H1 (cell line): Measurements from ENCODE around the gene SYTL5. TPM values are rescaled to one million over a fixed set of nuclear protein-coding genes. Genes with fewer than 3 reads are reported as not detected.

Source experiments
- CTCF ChIA-PET: fragments of 300-600 bp; sonication (Branson Sonifier 250); formaldehyde crosslinking; loops from one replicate; lab custom pipeline; 2021; ENCODE audit not compliant: partially characterized antibody; lab: Charles Lee
- POLR2A ChIA-PET: fragments of 300-600 bp; sonication (Branson Sonifier 250); formaldehyde crosslinking; loops from one replicate; lab custom pipeline; 2021; ENCODE audit warnings: inconsistent platforms; ENCODE audit not compliant: partially characterized antibody; lab: Charles Lee
- DNase-seq, 2 experiments: peaks; one replicate each; pipeline versions ENCODE4 v3.0.0 to v3.0.0-alpha.2; 2010 to 2022; ENCODE audit warnings: low spot score in 2 of 2, low read depth in 1 of 2, mixed read lengths in 1 of 2
- FAIRE-seq: peaks from 2 replicates; lab custom pipeline; 2011; peaks lifted over from hg19 to GRCh38; lab: Jason Lieb, UNC
- H2AFZ ChIP-seq: 2 replicates; pipeline ENCODE4 v1.8.1; 2012; ENCODE audit warnings: low read length, inconsistent platforms
- H2AK5ac ChIP-seq: 2 replicates; pipeline ENCODE4 v1.6.1; 2013; ENCODE audit warnings: low read depth, low read length
- H2BK120ac ChIP-seq: replicated peaks from 2 replicates; pipeline ENCODE3; 2013; ENCODE audit warnings: low read depth, low read length, inconsistent platforms
- H2BK12ac ChIP-seq: 2 replicates; pipeline ENCODE4 v1.6.1; 2013; ENCODE audit warnings: low read depth, low read length
- H2BK15ac ChIP-seq: 2 replicates; pipeline ENCODE4 v1.6.1; 2013; ENCODE audit warnings: low read length
- H2BK20ac ChIP-seq: 2 replicates; pipeline ENCODE4 v1.6.1; 2013; ENCODE audit warnings: low read length
- H2BK5ac ChIP-seq: 2 replicates; pipeline ENCODE4 v1.6.1; 2013; ENCODE audit warnings: low read depth, low read length
- H3K14ac ChIP-seq: 2 replicates; pipeline ENCODE4 v1.6.1; 2013; ENCODE audit warnings: inconsistent platforms; ENCODE audit not compliant: insufficient read length
- H3K18ac ChIP-seq: 2 replicates; pipeline ENCODE4 v1.6.1; 2013; ENCODE audit warnings: low read length; ENCODE audit errors: extremely low read depth
- H3K23ac ChIP-seq: 2 replicates; pipeline ENCODE4 v1.6.1; 2013; ENCODE audit warnings: inconsistent platforms; ENCODE audit not compliant: insufficient read length
- H3K23me2 ChIP-seq: 2 replicates; pipeline ENCODE4 v1.6.1; 2013; ENCODE audit warnings: low read depth, low read length
- H3K27ac ChIP-seq: 2 replicates; pipeline ENCODE4 v1.6.1; 2011; ENCODE audit warnings: low read depth, low read length, inconsistent platforms
- H3K27me3 ChIP-seq, 4 experiments: replicated peaks in 1 of 4; 1 replicate in 1 of 4; 2 replicates in 3 of 4; pipeline versions ENCODE4 v1.6.1 to v1.8.1; 2011 to 2013; ENCODE audit warnings: low read length in 3 of 4, mild to moderate bottlenecking in 3 of 4, inconsistent platforms in 2 of 4, mixed read lengths in 2 of 4, moderate library complexity in 1 of 4; ENCODE audit not compliant: control insufficient read depth in 3 of 4, insufficient read depth in 3 of 4; ENCODE audit errors: extremely low read depth in 1 of 4
- H3K36me3 ChIP-seq, 4 experiments: 2 replicates each; pipeline versions ENCODE4 v1.6.1 to v1.8.1; 2011 to 2013; ENCODE audit warnings: mild to moderate bottlenecking in 4 of 4, low read length in 3 of 4, moderate library complexity in 2 of 4, control low read depth in 1 of 4, inconsistent platforms in 1 of 4; ENCODE audit not compliant: insufficient read depth in 4 of 4, control insufficient read depth in 2 of 4
- H3K4ac ChIP-seq: replicated peaks from 2 replicates; pipeline ENCODE3; 2013; ENCODE audit warnings: low read length, low read depth, mixed read lengths, inconsistent platforms; ENCODE audit not compliant: insufficient read length
- H3K4me1 ChIP-seq, 4 experiments: replicated peaks in 1 of 4; 1 replicate in 1 of 4; 2 replicates in 3 of 4; pipeline versions ENCODE4 v1.6.1 to v1.8.1; 2011 to 2013; ENCODE audit warnings: low read length in 3 of 4, inconsistent platforms in 2 of 4, mixed read lengths in 1 of 4; ENCODE audit not compliant: insufficient read depth in 4 of 4, control insufficient read depth in 3 of 4
- H3K4me2 ChIP-seq, 2 experiments: 2 replicates each; pipeline versions ENCODE4 v1.6.1 to v1.8.1; 2011 to 2013; ENCODE audit warnings: low read depth in 2 of 2, low read length in 2 of 2, control low read depth in 1 of 2, inconsistent platforms in 1 of 2, mild to moderate bottlenecking in 1 of 2; ENCODE audit not compliant: insufficient read depth in 1 of 2
- H3K4me3 ChIP-seq, 4 experiments: fragments of 200-600, 300-600 bp in 1 of 4; sonication (generic), shearing (Covaris generic), sonication (Bioruptor Twin) in 1 of 4; 2 replicates each; pipeline versions ENCODE4 v1.5.1 to v1.8.1; 2011 to 2016; ENCODE audit warnings: low read length in 4 of 4, low read depth in 3 of 4, control low read depth in 2 of 4, inconsistent platforms in 2 of 4, mild to moderate bottlenecking in 2 of 4, mixed read lengths in 1 of 4, moderate library complexity in 1 of 4; ENCODE audit not compliant: insufficient read depth in 2 of 4; ENCODE audit errors: extremely low read depth in 1 of 4
- H3K56ac ChIP-seq: replicated peaks from 2 replicates; pipeline ENCODE3; 2013; ENCODE audit warnings: low read depth, mild to moderate bottlenecking, mixed read lengths, low read length, inconsistent platforms; ENCODE audit not compliant: insufficient read length
- H3K79me1 ChIP-seq: 2 replicates; pipeline ENCODE4 v1.6.1; 2013; ENCODE audit warnings: low read depth, low read length, control low read depth
- H3K79me2 ChIP-seq, 2 experiments: 2 replicates each; pipeline versions ENCODE4 v1.6.1 to v1.8.1; 2012 to 2013; ENCODE audit warnings: low read length in 2 of 2, mild to moderate bottlenecking in 2 of 2, inconsistent platforms in 1 of 2; ENCODE audit not compliant: insufficient read depth in 2 of 2, control insufficient read depth in 1 of 2
- H3K9ac ChIP-seq, 4 experiments: replicated peaks in 1 of 4; 1 replicate in 1 of 4; 2 replicates in 3 of 4; pipeline versions ENCODE4 v1.6.1 to v1.8.1; 2011 to 2013; ENCODE audit warnings: low read depth in 3 of 4, low read length in 3 of 4, control low read depth in 2 of 4, mild to moderate bottlenecking in 2 of 4, moderate library complexity in 2 of 4, inconsistent platforms in 1 of 4; ENCODE audit errors: extremely low read depth in 1 of 4
- H3K9me3 ChIP-seq, 2 experiments: 2 replicates each; pipeline versions ENCODE4 v1.6.1 to v1.8.1; 2012 to 2013; ENCODE audit warnings: mild to moderate bottlenecking in 2 of 2, moderate library complexity in 2 of 2, control low read depth in 1 of 2, inconsistent platforms in 1 of 2, low read depth in 1 of 2, low read length in 1 of 2, mixed read lengths in 1 of 2; ENCODE audit not compliant: insufficient read depth in 2 of 2
- H4K20me1 ChIP-seq, 2 experiments: replicated peaks in 1 of 2; 2 replicates each; pipeline versions ENCODE3 to v1.8.1; 2011 to 2013; ENCODE audit warnings: inconsistent platforms in 2 of 2, low read length in 2 of 2, mild to moderate bottlenecking in 1 of 2; ENCODE audit not compliant: insufficient read depth in 2 of 2, control insufficient read depth in 1 of 2
- H4K5ac ChIP-seq: 2 replicates; pipeline ENCODE4 v1.6.1; 2013; ENCODE audit warnings: low read length, low read depth, mixed read lengths, inconsistent platforms; ENCODE audit not compliant: insufficient read length
- H4K8ac ChIP-seq: 2 replicates; pipeline ENCODE4 v1.8.0; 2013; ENCODE audit warnings: mild to moderate bottlenecking, moderate library complexity, low read length, inconsistent platforms; ENCODE audit not compliant: insufficient read depth; ENCODE audit errors: extremely low read depth
- H4K91ac ChIP-seq: replicated peaks from 2 replicates; pipeline ENCODE3; 2013; ENCODE audit warnings: low read length, mixed read lengths, inconsistent platforms; ENCODE audit not compliant: insufficient read length
- GABPA ChIP-seq: IDR thresholded peaks from 2 replicates; pipeline ENCODE4 v1.6.1; 2011; ENCODE audit warnings: mild to moderate bottlenecking, low read length, moderate library complexity, borderline replicate concordance; ENCODE audit not compliant: insufficient read depth
- HDAC2 ChIP-seq, 2 experiments: fragments of 300-600 bp in 1 of 2; sonication (generic) in 1 of 2; IDR thresholded peaks; 2 replicates each; pipeline ENCODE4 v1.6.1; 2011 to 2012; ENCODE audit warnings: low read depth in 2 of 2, low read length in 2 of 2, mild to moderate bottlenecking in 2 of 2, moderate library complexity in 2 of 2, borderline replicate concordance in 1 of 2, inconsistent platforms in 1 of 2
- KDM1A ChIP-seq: fragments of 200-600, 300-600 bp; sonication (generic); IDR thresholded peaks from 2 replicates; pipeline ENCODE4 v1.7.1; 2016; ENCODE audit warnings: mild to moderate bottlenecking, low read length, borderline replicate concordance
- SAP30 ChIP-seq: fragments of 300-600 bp; sonication (generic); IDR thresholded peaks from 2 replicates; pipeline ENCODE4 v1.7.1; 2012; ENCODE audit warnings: low read length, moderate library complexity, mild to moderate bottlenecking, inconsistent platforms; ENCODE audit not compliant: insufficient read depth, insufficient replicate concordance
- SIN3A ChIP-seq, 2 experiments: IDR thresholded peaks in 1 of 2; conservative IDR thresholded peaks in 1 of 2; 2 replicates each; pipeline ENCODE4 v1.6.1; 2011 to 2012; ENCODE audit warnings: low read length in 2 of 2, improper control_type of control experiment in 1 of 2, low read depth in 1 of 2, mild to moderate bottlenecking in 1 of 2
- SP4 ChIP-seq: IDR thresholded peaks from 2 replicates; pipeline ENCODE4 v1.6.1; 2012; ENCODE audit warnings: low read length, inconsistent platforms
- WGBS, 2 experiments: shearing (Covaris generic) in 1 of 2; methylation state at CpG; one replicate each; pipeline versions ENCODE4 v1.1.6 to v1.1.7; 2013 to 2015; ENCODE audit warnings: low lambda C conversion rate in 2 of 2, mixed read lengths in 2 of 2, inconsistent platforms in 1 of 2, low coverage in 1 of 2, missing lambda C conversion rate in 1 of 2; ENCODE audit not compliant: insufficient replicate concordance in 2 of 2, insufficient coverage in 1 of 2, insufficient read length in 1 of 2; ENCODE audit errors: extremely low coverage in 1 of 2, missing lambda C conversion rate in 1 of 2; 5-methylcytosine and 5-hydroxymethylcytosine counted together
- polyA plus RNA-seq, 7 experiments: library from polyadenylated mRNA; depleted of rRNA in 3 of 7; stranded (reverse) in 5 of 7; unstranded in 2 of 7; fragments of >200 nt in 5 of 7; fragments of 200-250 nt in 2 of 7; gene quantifications; 1 replicate in 5 of 7; 2 replicates in 1 of 7; 4 replicates in 1 of 7; pipeline versions ENCODE4 v1.2.1 to v1.2.3, GENCODE V29; 2011 to 2013; ENCODE audit warnings: missing spikeins in 2 of 7, mixed read lengths in 2 of 7
- total RNA-seq: library from RNA; stranded (reverse); fragmentation: NEBNext Ultra II Directional; extraction: Animal tissue kit (Norgen Biotek cat#: 25700); gene quantifications from 2 replicates; pipeline ENCODE4 v1.2.1, GENCODE V29; 2021

SYTL5 gene
- total and polyA plus RNA-seq, 2 of the 8 experiments (the other 6 are each of a cell fraction or from before 2014, with no cell fraction given), result 0.15 to 0.52 TPM

DNA sequence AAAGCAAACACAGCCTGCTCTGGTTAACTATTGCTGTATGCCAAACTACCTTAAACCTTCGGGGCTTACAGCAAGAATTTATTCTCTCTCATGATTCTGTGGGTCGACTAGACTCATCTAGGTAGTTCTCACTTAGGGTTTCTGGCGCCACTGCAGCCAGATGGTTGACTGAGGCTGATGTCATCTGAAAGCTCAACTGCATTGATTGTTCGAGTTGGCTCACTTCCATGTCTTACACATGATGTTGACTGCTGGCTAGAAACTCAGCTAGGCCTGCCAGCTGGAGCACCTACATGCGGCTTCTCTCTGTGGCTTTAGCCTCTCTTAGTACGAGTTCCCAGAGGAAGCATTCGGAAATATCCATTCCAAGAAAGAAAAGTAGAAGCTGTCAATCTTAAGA, 111.1 kb downstream of the SYTL5 start:
- H4K8ac ChIP-seq, result no peak overlapping the region
- no peaks in the 10 kb centered on the region for H4K20me1 ChIP-seq
- no peaks in the 10 kb centered on the region for H3K36me3 ChIP-seq
- no peak overlapping the region for H2BK20ac ChIP-seq
- no peak overlapping the region for H3K9ac ChIP-seq
- H3K79me2 ChIP-seq, result no peaks in the 10 kb centered on the region
- H3K14ac ChIP-seq, result no peak overlapping the region
- H3K27ac ChIP-seq, result no peak overlapping the region
- H4K91ac ChIP-seq, result no peak overlapping the region
- H2BK12ac ChIP-seq, result no peak overlapping the region
- no peak overlapping the region for H2AK5ac ChIP-seq
- no peaks in the 10 kb centered on the region for H3K79me1 ChIP-seq
- 90% methylated on average over 5 of the region's 7 CpGs; no CpG with 5 or more reads in 1 of the 2 experiments for WGBS, 2 experiments
- no peaks in the 10 kb centered on the region for H3K27me3 ChIP-seq
- no peak overlapping the region for H3K56ac ChIP-seq
- ChIA-PET POLR2A (no interaction called here), CTCF (no interaction called here)
- TF ChIP-seq HDAC2 (IDR thresholded peaks at IDR 0.05; ENCODE audit: borderline replicate concordance in 1 of 2, low read depth in 2 of 2, low read length in 2 of 2), result no peak
- no peak for TF ChIP-seq SAP30
- TF ChIP-seq SP4, result no peak
- TF ChIP-seq GABPA, result no peak
- no peak for TF ChIP-seq SIN3A (conservative IDR thresholded peaks at IDR 0.05 in 1 of 2, IDR thresholded peaks at IDR 0.05 in 1 of 2; ENCODE audit: low read depth in 1 of 2, low read length in 2 of 2)
- TF ChIP-seq KDM1A, result no peak
- no peak overlapping the region for H3K18ac ChIP-seq
- H2BK15ac ChIP-seq, result no peak overlapping the region
- H3K9me3 ChIP-seq, result no peaks in the 10 kb centered on the region
- H3K4me3 ChIP-seq, result no peak overlapping the region
- H4K5ac ChIP-seq, result no peak overlapping the region
- FAIRE-seq (no peak), DNase-seq (no peak)
- H3K4me1 ChIP-seq, result no peaks in the 10 kb centered on the region
- H3K23ac ChIP-seq, result no peak overlapping the region
- no peak overlapping the region for H2BK120ac ChIP-seq
- no peak overlapping the region for H3K4me2 ChIP-seq
- no peak overlapping the region for H2BK5ac ChIP-seq
- H3K23me2 ChIP-seq, result no peaks in the 10 kb centered on the region
- H2AFZ ChIP-seq, result no peak overlapping the region
- H3K4ac ChIP-seq, result no peak overlapping the region
